Ishikawa (cell line): ENCODE results near the gene BIRC6.

Experiments
- CEBPB ChIP-seq: IDR thresholded peaks from 2 replicates; pipeline ENCODE4 v1.6.1; 2012
- CREB1 ChIP-seq: IDR thresholded peaks from 2 replicates; pipeline ENCODE4 v1.6.1; 2012; ENCODE audit warnings: low read depth
- EGR1 ChIP-seq: IDR thresholded peaks from 2 replicates; pipeline ENCODE4 v1.6.1; 2012
- EP300 ChIP-seq: IDR thresholded peaks from 2 replicates; pipeline ENCODE4 v1.6.1; 2012; ENCODE audit warnings: borderline replicate concordance
- FOXM1 ChIP-seq: IDR thresholded peaks from 2 replicates; pipeline ENCODE4 v1.6.1; 2012; ENCODE audit warnings: low read depth, borderline replicate concordance
- NFIC ChIP-seq: IDR thresholded peaks from 2 replicates; pipeline ENCODE4 v1.6.1; 2012
- RAD21 ChIP-seq: IDR thresholded peaks from 2 replicates; pipeline ENCODE4 v1.6.1; 2012; ENCODE audit warnings: low read depth
- TAF1 ChIP-seq: IDR thresholded peaks from 2 replicates; pipeline ENCODE4 v1.6.1; 2012; ENCODE audit warnings: low read depth, mild to moderate bottlenecking
- TCF12 ChIP-seq: IDR thresholded peaks from 2 replicates; pipeline ENCODE4 v1.6.1; 2012; ENCODE audit warnings: low read depth
- TEAD4 ChIP-seq: IDR thresholded peaks from 2 replicates; pipeline ENCODE4 v1.6.1; 2012
- USF1 ChIP-seq: IDR thresholded peaks from 2 replicates; pipeline ENCODE4 v1.6.1; 2012
- YY1 ChIP-seq: IDR thresholded peaks from 2 replicates; pipeline ENCODE4 v1.6.1; 2012; ENCODE audit warnings: low read depth
- ZBTB7A ChIP-seq: IDR thresholded peaks from 2 replicates; pipeline ENCODE4 v1.6.1; 2012; ENCODE audit warnings: low read depth
- TF ChIP-seq, protein P1 (sequence below): IDR thresholded peaks from 2 replicates; pipeline ENCODE4 v1.6.1; 2012
- TF ChIP-seq, protein P2 (sequence below): IDR thresholded peaks from 2 replicates; pipeline ENCODE4 v1.6.1; 2012; ENCODE audit warnings: low read depth, mild to moderate bottlenecking

The BIRC6 gene

GRCh38 chr2:32522770-32523169 is 165.9 kb downstream of the BIRC6 start:
- TF ChIP-seq ZBTB7A (no peak), TEAD4 (no peak)
- TF ChIP-seq, protein P1, sequence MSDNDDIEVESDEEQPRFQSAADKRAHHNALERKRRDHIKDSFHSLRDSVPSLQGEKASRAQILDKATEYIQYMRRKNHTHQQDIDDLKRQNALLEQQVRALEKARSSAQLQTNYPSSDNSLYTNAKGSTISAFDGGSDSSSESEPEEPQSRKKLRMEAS = no peak

DNA sequence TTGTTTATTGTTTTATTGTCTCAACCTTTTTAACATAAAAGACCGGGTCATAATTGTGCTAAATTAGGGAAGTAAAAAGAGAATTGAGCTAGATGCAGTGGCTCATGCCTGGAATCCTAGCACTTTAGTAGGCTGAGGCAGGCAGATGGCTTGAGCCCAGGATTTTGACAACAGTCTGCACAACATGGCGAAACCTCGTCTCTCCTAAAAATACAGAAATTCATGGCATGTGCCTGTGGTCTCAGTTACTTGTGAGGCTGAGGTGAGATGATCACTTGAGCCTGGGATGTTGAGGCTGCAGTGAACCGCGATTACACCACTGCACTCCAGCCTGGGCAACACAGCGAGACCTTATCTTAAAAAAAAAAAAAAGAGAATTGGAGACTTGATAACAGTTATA is 166.9 kb downstream of the BIRC6 start:
- TF ChIP-seq TEAD4 = no peak
- TF ChIP-seq, protein P2, sequence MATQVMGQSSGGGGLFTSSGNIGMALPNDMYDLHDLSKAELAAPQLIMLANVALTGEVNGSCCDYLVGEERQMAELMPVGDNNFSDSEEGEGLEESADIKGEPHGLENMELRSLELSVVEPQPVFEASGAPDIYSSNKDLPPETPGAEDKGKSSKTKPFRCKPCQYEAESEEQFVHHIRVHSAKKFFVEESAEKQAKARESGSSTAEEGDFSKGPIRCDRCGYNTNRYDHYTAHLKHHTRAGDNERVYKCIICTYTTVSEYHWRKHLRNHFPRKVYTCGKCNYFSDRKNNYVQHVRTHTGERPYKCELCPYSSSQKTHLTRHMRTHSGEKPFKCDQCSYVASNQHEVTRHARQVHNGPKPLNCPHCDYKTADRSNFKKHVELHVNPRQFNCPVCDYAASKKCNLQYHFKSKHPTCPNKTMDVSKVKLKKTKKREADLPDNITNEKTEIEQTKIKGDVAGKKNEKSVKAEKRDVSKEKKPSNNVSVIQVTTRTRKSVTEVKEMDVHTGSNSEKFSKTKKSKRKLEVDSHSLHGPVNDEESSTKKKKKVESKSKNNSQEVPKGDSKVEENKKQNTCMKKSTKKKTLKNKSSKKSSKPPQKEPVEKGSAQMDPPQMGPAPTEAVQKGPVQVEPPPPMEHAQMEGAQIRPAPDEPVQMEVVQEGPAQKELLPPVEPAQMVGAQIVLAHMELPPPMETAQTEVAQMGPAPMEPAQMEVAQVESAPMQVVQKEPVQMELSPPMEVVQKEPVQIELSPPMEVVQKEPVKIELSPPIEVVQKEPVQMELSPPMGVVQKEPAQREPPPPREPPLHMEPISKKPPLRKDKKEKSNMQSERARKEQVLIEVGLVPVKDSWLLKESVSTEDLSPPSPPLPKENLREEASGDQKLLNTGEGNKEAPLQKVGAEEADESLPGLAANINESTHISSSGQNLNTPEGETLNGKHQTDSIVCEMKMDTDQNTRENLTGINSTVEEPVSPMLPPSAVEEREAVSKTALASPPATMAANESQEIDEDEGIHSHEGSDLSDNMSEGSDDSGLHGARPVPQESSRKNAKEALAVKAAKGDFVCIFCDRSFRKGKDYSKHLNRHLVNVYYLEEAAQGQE = no peak
- TF ChIP-seq, protein P1 = no peak

GRCh38 chr2:32532341-32532740 is 175.5 kb downstream of the BIRC6 start:
- no peak for TF ChIP-seq TCF12
- no peak for TF ChIP-seq TEAD4
- TF ChIP-seq YY1 = no peak
- TF ChIP-seq, protein P2 = no peak
- TF ChIP-seq NFIC = no peak
- TF ChIP-seq CEBPB = no peak
- TF ChIP-seq TAF1 = no peak
- TF ChIP-seq EP300 = no peak
- TF ChIP-seq, protein P1 = no peak
- no peak for TF ChIP-seq USF1
- TF ChIP-seq CREB1 = no peak
- no peak for TF ChIP-seq EGR1
- TF ChIP-seq FOXM1 = no peak
- no peak for TF ChIP-seq RAD21
- TF ChIP-seq ZBTB7A = no peak

GRCh38 chr2:32532961-32533360 is 176.1 kb downstream of the BIRC6 start:
- TF ChIP-seq YY1 (no peak), CEBPB (no peak), USF1 (no peak), CREB1 (no peak), TAF1 (no peak), NFIC (no peak), TCF12 (no peak), EGR1 (no peak), FOXM1 (no peak), RAD21 (no peak), TEAD4 (no peak), ZBTB7A (no peak), EP300 (no peak)
- TF ChIP-seq, protein P2 = no peak
- TF ChIP-seq, protein P1 = no peak

DNA sequence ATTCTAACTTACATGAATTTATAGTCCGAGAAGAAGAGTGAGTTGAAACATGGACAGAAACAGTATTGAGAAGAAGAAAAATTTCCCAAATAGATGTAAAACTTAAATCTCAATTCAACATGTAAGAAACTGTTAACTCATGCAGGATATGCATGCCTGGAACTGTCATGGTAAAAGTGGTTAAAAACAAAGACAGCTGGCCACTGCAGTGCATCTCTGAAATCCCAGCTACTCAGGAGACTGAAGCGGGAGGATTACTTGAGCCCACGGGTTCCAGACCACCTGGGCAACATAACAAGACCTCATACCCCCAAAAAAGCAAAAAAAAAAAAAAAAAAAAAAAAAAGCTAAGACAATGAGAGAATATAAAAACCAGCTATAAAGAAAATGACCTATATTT is 178.0 kb downstream of the BIRC6 start:
- TF ChIP-seq YY1 (no peak), RAD21 (no peak), TEAD4 (no peak), TAF1 (no peak), ZBTB7A (no peak), NFIC (no peak), EGR1 (no peak), CEBPB (no peak), EP300 (no peak)
- TF ChIP-seq, protein P1 = no peak
- TF ChIP-seq, protein P2 = no peak
